ENCODE results near the gene TUBB.
"Not testable (repeated sequence)": the region's sequence is repeated elsewhere in the genome, so short reads cannot be mapped to it uniquely, and the experiment has no call there.

TUBB gene

DNA sequence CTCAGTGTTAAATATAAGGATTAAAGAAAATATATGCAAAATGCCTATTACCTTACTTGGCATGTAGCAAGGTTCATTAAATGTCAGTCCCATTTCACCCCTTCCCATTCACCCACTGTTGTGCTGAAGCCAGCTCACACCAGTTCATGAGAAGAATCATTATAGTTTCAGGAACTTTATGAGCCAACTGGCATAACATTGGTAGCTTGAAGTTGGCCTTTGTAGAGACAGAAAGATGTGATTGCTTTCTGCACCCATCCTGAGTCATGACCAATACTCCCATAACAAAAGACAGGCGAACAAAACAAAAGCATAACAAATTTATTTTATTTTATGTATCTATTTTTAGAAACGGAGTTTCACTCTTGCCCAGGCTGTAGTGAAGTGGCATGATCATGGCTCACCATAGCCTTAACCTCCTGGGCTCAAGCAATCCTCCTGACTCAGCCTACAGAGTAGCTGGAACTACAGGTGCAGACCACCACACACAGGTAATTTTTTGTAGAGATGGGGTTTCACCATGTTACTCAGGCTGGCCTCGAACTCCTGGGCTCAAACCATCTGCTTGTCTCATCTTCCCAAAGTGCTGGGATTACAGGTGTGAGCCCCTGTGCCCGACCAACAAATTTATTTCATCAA is 41.8 kb downstream of the TUBB start:
- peak in 1 of 4 experiments; percentile 29 for DNase-seq

- DNase-seq, result no peak
Measured at GRCh38 chr6:30763155-30763617, 43.0 kb downstream of the TUBB start.

GRCh38 chr6:30763618-30764489 is 43.7 kb downstream of the TUBB start:
- DNase-seq, result no peak

DNA sequence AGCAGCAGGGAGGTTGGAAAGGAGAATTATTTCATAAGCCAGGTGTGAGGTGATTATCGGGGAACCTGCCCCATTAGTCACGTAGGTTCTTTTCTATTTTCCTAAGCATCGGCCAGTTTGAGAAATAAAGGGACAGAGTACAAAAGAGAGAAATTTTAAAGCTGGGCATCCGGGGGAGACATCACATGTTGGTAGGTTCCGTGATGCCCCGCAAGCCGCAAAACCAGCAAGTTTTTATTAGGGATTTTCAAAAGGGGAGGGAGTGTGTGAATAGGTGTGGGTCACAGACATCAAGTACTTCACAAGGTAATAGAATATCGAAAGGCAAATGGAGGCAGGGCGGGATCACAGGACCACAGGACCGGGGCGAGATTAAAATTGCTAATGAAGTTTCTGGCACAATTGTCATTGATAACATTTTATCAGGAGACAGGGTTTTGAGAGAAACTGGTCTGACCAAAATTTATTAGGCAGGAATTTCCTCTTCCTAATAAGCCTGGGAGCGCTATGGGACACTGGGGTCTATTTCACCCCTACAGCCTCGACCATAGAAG is 44.4 kb downstream of the TUBB start:
- DNase-seq, result not testable (repeated sequence)

- DNase-seq, result not testable (repeated sequence)
Measured at GRCh38 chr6:30765495-30765894, 45.3 kb downstream of the TUBB start.

- peak in 3 of 4 experiments; percentile 31 to 58 (median 54) for DNase-seq
Measured at GRCh38 chr6:30766461-30767157, 46.5 kb downstream of the TUBB start.

GRCh38 chr6:30767158-30767943 is 47.2 kb downstream of the TUBB start:
- no peak for DNase-seq

- no peak for DNase-seq
Measured at GRCh38 chr6:30767944-30768301, 47.8 kb downstream of the TUBB start.

GRCh38 chr6:30768634-30769087 is 48.5 kb downstream of the TUBB start:
- peak in 1 of 4 experiments; percentile 25 for DNase-seq

- DNase-seq, result peak; percentile 86 to 93 (median 92)
Measured at GRCh38 chr6:30769088-30769852, 49.1 kb downstream of the TUBB start.

DNA sequence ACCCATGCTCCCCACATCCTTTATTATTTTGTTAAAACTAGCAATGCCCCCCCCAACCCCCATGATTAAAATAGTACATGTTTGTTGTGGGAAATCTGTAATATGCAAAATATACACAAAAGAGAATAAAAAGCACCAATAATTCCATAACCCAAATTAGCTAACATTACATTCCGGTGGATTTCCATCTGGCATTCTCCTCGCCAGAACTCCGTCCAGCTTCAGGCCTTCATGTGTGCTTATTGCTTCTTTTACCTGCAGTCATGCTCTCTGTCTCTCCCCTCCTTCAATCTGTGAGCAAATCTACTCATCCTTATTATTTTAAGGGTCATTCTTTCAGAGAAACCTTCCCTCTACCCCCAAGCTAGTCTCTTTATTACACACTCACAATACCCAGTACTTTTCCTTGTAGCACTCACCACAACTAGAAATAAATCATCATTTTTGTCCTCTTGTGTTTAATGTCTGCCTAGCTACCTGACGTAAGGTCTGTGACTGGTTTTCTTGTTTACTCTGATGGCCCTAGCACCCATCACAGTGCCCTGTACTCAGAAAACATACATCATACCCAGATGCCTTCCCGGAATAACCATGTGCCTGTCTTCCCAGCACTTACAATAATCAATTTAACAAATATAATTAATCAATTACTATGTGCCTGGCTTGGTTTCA is 49.8 kb downstream of the TUBB start:
- DNase-seq, result no peak

DNA sequence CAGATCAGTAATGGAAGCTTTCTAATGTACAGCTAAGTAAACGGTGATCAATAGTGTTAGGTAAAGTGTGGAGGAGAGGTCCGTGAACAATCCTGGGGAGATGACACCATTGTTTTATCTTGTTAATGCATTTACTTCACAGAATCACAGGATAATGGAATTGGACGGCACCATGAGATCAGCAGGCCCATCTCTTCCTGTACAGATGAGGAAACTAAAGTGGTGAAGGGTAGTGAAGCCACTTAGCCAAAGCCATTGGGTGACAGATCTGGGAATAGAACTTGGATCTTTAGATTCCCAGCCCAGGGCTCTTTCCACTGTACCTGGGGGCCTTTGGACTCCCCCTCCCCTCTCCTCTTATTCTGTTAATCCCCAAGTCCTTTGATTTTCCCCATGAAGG is 50.4 kb downstream of the TUBB start:
- peak in 1 of 4 experiments; percentile 38 for DNase-seq

DNA sequence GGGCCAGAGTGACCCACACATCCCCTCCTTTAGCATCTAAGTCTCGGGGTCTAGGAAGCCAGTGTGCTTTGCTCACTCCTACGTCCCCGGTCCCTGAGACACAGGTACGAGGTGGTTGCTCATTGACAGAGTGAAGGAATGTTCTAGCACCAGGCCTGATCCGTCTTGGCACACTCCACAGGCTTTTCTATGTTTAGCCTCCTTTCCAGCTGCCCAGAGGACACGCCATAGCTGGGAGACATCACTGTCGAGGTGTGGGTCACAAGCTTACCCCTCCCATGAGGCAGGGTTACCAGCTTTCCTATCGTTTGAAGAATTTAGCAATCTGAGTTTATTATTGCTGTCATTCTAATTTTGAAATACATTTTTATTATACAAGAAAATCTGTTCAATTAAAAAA is 54.5 kb downstream of the TUBB start:
- no peak for DNase-seq

Data from suppressor macrophage (primary cell).